GM19193 (cell line): ENCODE data around the gene LGR4.

Experiments
- POLR2A ChIP-seq: IDR thresholded peaks from 4 replicates; pipeline ENCODE4 v1.6.1; 2011; ENCODE audit not compliant: insufficient read depth, insufficient read length; ENCODE audit errors: extremely low read depth

LGR4 gene

GRCh38 chr11:27350511-27350910, 122.1 kb downstream of the LGR4 start:
- TF ChIP-seq POLR2A: no peak

DNA sequence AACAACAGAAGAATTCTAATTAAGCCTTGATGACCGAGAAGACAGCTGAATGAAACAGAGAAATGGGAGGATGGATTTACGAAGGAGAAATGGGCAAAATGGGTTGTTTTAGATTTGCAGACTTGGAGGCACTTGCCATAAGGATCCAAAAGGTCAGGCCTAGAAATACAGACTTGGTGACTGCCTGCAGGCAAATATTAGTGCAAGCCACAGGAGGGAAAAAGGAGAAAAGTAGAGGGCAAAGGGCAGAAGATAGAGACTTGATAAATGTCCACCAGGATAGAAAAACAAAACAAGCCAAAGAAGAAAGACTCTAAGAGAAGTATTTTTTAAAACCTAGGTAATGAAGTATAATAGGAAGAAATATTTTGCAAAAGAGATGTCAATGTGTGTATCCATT, 122.7 kb downstream of the LGR4 start:
- no peak for TF ChIP-seq POLR2A

DNA sequence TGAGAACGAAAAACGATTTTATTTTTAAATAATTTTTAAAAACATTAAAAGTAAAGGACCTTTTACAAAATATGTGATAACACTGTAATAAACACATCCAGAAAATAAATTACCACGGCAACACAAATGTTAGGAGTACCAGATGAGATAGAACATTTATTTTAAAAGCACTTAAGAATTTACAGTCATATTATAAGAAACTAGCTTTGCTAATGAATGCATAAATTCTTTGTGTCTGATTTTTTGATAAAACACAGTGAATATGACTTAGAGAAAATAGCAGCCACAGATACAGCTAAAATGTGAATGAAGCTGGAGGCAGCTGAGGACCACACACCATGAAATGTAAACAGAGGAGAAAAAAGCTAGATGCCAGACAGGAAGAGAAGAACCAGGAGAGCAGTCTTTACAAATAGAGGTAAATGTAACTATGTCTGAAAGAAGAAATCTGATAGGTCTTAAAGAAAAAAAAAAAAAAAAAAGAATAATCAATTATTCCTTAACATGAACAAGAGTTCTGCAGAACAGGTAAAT, 124.2 kb downstream of the LGR4 start:
- TF ChIP-seq POLR2A: no peak

DNA sequence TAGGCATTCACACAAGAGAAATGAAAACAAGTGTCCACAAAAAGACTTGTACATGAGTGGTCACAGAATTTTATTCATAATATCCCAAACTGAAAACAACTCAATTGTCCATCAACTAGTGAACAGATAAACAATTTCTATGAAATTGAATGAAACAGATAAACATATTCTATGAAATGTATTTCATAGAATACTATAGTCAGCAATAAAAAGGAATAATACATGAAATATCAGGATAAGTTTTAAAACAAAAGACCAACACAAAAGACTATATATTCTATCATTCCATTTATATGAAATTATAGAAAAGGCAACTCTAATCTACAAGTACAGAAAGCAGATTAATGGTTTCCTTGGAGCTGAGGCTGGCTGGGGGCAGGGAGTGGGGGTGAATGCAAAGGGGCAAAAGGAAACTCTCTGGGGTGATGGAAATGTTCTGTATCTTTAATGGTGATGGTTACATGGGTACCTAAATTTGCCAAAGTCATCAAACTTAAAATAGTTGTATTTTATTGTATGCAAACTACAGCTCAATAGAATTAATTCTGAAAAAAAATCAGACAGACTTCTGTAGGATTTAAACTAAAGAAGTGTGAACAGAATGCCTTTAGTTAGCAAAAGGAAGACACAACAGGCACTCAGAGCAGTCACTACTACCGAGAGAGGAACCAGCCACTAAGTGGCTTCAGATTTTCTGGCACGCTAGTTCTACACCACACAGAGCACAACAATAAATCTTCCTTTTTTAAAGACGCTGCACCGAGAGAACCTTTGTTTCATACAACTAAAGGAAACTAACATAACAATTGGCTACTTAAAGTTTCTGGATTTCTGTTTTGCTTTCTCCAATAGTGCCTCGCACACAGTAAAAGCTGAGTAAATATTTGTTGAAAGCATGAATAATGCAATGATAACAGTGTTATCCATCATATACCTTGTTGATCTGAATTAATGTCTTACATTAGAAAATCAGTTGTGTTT, 124.9 kb downstream of the LGR4 start:
- TF ChIP-seq POLR2A: no peak

- no peak for TF ChIP-seq POLR2A
Observed at GRCh38 chr11:27339941-27340340, 132.6 kb downstream of the LGR4 start.

GRCh38 chr11:27331981-27332380, 140.6 kb downstream of the LGR4 start:
- TF ChIP-seq POLR2A: no peak

DNA sequence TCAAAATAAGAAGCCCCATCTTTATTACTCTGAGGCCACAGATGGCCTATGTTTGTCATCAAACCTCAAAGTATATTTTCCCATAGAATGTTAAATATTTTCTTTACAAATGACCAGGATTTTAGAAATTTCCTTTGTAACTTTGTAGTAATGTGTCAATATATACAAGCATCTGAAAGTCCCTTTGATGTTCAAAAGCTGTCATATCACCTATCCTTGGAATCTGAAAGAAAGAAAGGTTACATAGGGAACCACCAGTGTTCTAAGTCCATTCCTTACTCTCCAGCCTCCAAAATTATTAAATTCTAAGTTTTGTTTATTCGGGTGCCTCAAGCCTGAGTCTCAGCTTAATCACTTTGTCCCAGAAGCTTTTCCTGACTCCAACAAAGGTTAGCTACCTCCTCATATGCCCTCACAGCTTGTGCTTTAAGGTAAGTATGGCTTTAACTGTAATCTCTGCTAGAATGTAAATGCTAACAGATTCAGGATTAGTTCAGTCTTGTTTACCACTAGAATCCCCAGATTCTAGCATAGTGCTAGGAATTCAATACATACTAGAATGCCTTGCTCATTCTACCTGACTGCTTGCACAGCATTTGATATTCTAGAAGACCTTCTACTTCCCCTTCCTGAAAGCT, 141.8 kb downstream of the LGR4 start:
- TF ChIP-seq POLR2A: no peak

DNA sequence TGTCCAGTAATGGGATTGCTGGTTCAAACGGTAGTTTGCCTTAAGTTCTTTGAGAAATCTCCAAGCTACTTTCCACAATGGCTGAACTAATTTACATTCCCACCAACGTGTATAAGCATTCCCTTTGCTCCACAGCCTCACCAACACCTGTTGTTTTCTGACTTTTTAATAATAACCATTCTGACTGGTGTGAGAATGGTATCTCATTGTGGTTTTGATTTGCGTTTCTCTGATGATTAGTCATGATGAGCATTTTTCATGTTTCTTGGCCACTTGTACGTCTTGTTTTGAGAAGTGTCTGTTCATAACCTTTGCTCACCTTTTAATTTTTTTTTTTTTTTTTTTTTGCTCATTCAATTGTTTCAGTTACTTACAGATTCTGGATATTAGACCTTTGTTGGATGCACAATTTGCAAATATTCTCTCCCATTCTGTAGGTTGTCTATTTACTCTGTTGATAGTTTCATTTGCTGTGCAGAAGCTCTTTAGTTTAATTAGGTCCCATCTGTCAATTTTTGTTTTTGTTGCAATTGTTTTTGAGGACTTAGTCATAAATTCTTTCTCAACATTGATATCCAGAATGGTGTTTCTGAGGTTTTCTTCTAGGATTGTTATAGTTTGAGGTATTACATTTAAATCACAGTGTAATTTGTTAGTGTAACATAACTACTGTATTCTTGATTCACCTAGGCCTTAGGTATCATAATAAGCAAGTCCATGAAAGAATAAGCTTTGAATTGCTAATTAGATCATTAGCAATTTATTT, 142.5 kb downstream of the LGR4 start:
- no peak for TF ChIP-seq POLR2A

DNA sequence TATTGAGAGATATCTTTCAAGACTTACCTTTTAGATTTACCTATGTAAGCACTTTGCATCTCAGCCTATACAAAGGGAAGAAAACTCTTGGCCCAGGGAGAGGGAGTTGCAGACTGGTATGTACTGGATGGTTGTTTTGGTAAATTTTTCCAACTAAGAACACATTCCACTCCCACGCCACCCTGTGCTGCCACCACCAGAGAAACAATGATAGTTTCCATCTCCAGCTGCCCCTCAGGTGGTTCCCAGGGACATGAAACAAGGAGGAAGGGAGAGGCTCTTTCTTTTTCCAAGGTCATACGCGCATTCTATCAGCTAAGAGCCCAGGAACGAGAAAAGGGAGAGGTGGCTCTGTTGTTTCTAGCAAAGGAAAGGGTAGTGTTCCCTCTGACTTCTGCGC, 144.0 kb downstream of the LGR4 start:
- no peak for TF ChIP-seq POLR2A

DNA sequence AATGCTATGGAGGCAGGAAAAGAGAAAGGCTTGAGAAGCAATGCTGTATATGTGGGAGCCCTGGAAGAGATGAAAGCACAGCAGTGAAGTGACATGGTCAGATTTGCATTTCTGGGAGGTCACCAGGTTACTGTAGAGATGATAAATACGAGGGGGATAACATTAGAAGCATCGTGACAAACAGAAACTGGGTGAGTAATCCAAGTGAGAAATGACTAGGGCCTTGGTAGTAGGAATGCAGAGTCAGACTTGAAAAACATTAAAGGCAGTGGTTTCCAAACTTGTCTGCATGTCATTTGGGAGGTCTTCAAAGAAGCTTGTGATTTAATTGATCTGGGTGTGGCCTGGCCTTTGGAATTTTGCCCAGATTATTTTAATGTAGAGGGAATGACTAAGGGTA, 153.5 kb downstream of the LGR4 start:
- no peak for TF ChIP-seq POLR2A

DNA sequence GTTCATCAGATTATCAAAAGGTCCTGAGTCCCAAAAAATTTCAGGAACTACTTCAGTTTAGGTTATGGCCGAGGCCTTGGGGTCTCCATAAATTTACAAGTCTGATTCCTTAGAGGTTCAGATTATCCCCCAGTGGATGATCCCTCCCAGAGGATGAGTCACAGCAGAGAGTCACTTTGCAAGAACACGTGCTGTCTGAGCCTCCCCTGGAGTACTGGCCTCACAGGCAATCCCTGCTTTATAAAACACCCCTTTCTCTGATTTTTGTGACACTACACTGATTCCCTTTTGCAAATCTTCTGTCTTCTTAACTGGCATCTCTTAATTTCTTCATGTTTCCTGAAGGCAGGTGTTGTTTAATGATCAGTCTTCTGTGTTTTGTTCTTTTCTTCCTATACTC, 154.8 kb downstream of the LGR4 start:
- no peak for TF ChIP-seq POLR2A
